IPS-18c (cell line): Measurements from ENCODE around the gene RPL36.
"Not testable (repeated sequence)": the region's sequence is repeated elsewhere in the genome, so short reads cannot be mapped to it uniquely, and the experiment has no call there.

Experiments
- H3K4me3 ChIP-seq: 2 replicates; pipeline ENCODE4 v1.7.0; 2013; ENCODE audit warnings: low read depth, mild to moderate bottlenecking, low read length, moderate library complexity; ENCODE audit not compliant: insufficient read depth
- H3K9me3 ChIP-seq: one replicate; pipeline ENCODE4 v1.6.1; 2013; ENCODE audit warnings: mild to moderate bottlenecking, low read length, moderate library complexity; ENCODE audit not compliant: control insufficient read depth, insufficient read depth

RPL36 gene

DNA sequence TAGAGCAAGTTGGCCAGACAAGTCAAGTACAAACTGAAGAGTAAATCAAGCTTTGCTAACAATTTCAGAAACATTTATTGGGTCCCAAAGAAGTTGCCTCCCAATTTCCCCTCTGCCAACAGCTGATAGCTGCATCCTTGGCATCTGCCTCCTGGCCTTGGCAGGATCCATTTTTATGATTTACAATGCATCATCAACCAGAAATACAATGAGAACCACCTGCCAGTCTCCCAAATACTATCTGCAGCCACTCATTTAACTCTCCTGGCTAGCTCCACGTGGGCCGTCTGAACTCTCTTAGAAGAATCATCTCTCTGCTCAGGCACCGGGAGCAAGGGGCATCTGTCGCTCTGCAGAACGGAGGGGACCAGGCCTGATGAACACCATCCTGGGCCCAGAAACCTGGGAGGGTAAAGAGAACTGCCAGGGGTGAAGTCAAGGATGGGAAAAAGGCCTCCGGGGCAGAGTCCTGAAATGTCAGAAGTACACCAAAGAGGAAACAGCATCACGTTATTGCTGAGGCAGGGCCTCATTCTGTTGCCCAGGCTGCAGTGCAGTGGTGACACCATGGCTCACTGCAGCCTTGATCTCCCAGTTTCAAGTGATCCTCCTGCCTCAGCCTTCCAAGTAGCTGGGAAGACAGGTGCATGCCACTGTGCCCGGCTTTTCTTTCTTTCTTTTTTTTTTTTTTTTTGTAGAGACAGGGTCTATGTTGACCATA, 27.3 kb downstream of the RPL36 start:
- no peaks in the 10 kb centered on the region for H3K9me3 ChIP-seq
- H3K4me3 ChIP-seq: no peak overlapping the region

- Histone ChIP-seq H3K9me3 (no peaks in the 10 kb centered on the region), H3K4me3 (peak overlapping the region; percentile 98)
Observed at GRCh38 chr19:5718037-5718578, 28.0 kb downstream of the RPL36 start.

DNA sequence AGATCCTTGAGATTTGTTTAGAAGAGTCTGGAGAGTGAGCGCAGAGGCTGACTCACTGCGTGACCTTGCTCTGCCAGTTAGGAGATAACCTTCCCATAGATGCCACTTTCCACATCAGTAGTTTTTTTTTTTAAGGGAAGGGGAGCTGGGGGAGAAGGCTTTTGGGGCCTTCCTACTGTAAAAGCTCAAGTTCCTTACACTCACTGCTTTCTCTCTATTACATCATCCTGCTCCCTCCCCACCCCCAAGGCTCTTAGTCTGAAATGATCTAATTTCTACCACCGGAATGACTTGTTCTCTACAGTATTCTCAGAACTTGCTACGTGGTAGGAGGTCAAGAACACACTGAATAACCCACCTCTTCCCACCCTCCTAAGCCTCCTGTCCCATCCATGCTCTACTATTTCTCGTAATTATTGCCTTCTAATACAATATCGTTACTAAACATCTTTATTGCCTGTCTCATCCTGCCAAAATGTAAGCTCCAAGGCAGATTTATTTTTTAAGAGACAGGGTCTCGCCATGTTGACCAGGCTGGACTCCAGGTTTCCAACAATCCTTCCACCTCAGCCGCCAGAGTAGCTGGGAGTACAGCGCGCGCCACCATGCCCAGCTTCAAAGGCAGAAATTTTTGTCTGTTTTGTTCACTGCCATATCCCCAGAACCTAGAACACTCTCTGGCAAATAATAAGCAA, 28.6 kb downstream of the RPL36 start:
- Histone ChIP-seq H3K9me3 (no peaks in the 10 kb centered on the region), H3K4me3 (peak overlapping the region; percentile 98)

DNA sequence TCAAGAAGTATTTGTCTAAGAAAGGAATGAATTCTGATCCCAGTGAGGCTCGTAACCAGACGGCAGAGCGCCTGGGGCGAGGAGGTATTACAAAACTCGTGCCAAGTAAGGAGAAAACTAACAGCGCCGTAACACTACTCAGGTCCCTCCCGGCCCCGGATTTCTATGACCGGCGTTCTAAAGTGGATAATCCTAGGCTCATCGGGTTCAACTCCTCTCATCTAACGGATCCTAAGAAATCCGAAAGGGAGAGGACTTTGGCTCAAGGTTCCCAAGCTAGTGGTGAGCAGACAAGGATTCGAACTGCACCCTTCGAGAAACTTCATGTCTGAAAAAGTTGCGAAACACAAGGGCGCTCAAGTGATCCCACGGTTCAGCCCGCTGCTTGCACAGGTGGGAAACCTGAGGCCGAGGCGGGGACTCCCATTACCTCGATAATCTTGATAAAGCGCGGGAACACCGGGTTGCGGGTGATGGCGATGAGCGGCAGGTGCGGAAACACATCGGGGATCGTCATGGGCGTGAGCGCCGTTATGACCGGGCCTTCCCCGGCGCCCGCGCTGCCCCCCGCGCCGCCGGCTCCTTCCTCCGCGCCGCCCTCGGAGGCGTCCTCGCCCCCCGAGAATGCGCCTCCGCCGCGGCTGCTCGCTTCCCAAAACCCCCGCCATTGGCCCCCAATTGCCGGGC, 29.3 kb downstream of the RPL36 start:
- no peaks in the 10 kb centered on the region for H3K9me3 ChIP-seq
- H3K4me3 ChIP-seq: peak overlapping the region; percentile 98

GRCh38 chr19:5719961-5720790, 30.1 kb downstream of the RPL36 start, which contains the start of the genes CATSPERD and LONP1:
Gene CATSPERD (plus strand): TSS chr19:5720637. CDS start chr19:5720738, 101 bp downstream.
Gene LONP1 (minus strand): TSS chr19:5720146. CDS start chr19:5720132, 14 bp downstream.
- Histone ChIP-seq H3K4me3 (peak within 1 kb of the TSS; percentile 98), H3K9me3 (no peaks in the 10 kb centered on the region)

DNA sequence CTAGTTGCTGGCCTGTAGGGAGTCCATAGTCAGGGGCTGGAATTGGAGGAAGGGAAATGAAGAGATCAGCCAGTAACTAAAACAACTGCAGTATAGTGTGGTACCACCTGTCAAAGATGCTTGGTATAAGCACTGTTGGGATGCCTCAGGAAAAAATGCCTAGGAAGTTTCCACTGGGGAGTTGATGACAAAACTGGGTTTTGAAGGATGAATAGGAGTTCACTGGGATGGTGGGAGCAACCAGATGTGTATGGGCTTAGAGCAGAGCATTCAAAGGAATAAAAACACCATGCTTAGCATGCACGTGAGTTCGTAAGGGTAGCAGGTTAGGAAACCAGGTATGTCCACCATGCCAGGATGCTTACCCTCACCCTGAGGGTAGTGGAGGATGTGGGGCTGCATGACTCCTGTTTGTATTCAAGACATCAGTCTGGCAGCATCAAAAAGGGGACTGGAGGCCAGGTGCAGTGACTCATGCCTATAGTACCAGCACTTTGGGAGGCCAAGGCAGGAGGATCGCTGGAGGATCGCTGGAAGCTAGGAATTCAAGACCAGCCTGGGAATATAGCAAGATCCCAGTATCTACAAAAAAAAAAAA, 37.5 kb downstream of the RPL36 start:
- Histone ChIP-seq H3K9me3 (no peaks in the 10 kb centered on the region), H3K4me3 (no peak overlapping the region)

DNA sequence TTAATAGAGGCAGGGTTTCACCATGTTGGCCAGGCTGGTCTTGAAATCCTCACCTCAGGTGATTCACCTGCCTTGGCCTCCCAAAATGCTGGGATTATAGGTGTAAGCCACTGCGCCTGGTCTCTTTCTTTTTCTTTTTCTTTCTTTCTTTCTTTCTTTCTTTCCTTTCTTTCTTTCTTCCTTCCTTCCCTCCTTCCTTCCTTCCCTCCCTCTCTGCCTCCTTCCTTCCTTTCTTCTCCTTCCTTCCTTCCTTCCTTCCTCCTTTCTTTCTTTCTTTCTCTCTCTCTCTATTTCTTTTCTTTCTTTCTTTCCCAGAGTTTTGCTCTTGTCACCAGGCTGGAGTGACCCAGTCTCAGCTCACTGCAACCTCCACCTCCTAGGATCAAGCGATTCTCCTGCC, 43.1 kb downstream of the RPL36 start:
- not testable (repeated sequence) for H3K9me3 ChIP-seq, H3K4me3 ChIP-seq

DNA sequence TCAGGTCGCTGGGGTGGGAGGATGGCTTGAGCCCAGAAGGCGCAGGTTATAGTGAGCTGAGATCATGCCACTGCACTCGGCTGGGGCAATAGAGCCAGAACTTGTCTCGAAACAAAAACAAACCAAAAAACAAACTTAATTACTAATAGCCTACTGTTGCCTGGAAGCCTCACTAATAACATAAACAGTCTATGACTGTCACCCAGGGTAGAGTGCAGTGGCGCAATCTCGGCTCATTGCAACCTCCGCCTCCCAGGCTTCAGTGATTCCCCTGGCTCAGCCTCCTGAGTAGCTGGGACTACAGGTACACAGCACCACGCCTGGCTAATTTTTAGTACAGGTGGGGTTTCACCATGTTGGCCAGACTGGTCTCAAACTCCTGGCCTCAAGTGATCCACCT, 48.3 kb downstream of the RPL36 start:
- Histone ChIP-seq H3K9me3 (no peaks in the 10 kb centered on the region), H3K4me3 (no peak overlapping the region)
